SJSA1 (cell line): ENCODE results near the gene TTC28. TPM values are rescaled to one million over a fixed set of nuclear protein-coding genes. Genes with fewer than 3 reads are reported as not detected.

Experiments
- DNase-seq, 2 experiments: peaks; one replicate each; pipeline ENCODE4 v3.0.0-alpha.2; 2015 to 2020; ENCODE audit warnings: low spot score in 2 of 2, low read depth in 1 of 2
- H3K27ac ChIP-seq: fragments of 250-450 bp; sonication (Bioruptor Pico); 2 replicates; pipeline ENCODE4 v1.5.1; 2020; ENCODE audit warnings: mild to moderate bottlenecking, moderate library complexity
- H3K27me3 ChIP-seq: fragments of 250-450 bp; sonication (Bioruptor Pico); replicated peaks from 2 replicates; pipeline ENCODE4 v1.5.1; 2020; ENCODE audit warnings: mild to moderate bottlenecking, moderate library complexity
- H3K36me3 ChIP-seq: fragments of 250-450 bp; sonication (Bioruptor Pico); 2 replicates; pipeline ENCODE4 v1.5.1; 2020; ENCODE audit warnings: mild to moderate bottlenecking
- H3K4me1 ChIP-seq: fragments of 250-450 bp; sonication (Bioruptor Pico); replicated peaks from 2 replicates; pipeline ENCODE4 v1.6.1; 2021; ENCODE audit warnings: mild to moderate bottlenecking
- H3K4me3 ChIP-seq: fragments of 250-450 bp; sonication (Bioruptor Pico); 2 replicates; pipeline ENCODE4 v1.5.1; 2020; ENCODE audit warnings: mild to moderate bottlenecking
- H3K9me3 ChIP-seq: fragments of 250-450 bp; sonication (Bioruptor Pico); replicated peaks from 2 replicates; pipeline ENCODE4 v1.5.1; 2020; ENCODE audit warnings: mild to moderate bottlenecking
- total RNA-seq: library from RNA; depleted of rRNA; stranded (reverse); fragments of >200 nt; shearing (Covaris generic); gene quantifications from 2 replicates; pipeline ENCODE4 v1.2.3, GENCODE V29; 2014

TTC28 gene
- total RNA-seq, 1 experiment from 2014 or later, result 9.7 TPM

DNA sequence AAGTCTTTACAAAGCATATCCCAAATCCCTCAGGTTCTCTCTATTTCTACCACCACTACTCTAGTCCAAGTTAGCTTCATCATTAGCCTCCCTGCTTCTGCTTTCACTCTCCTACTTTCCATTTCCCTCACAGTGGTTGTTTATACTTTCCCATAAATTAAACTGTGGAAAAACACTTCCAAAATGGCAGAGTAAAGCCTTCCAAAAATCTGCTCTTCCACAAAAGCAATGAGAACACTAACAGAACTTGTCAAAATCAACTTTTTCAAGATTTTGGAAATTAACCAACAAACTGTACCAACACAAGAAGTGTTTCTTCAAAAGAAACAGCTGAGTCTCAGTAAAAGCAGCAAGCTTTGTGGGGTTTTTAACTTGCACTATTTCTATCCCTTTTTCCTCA lies 71.8 kb downstream of the TTC28 start:
- Histone ChIP-seq H3K27me3 (no peaks in the 10 kb centered on the region), H3K9me3 (no peaks in the 10 kb centered on the region), H3K4me1 (peaks cover 14% of the 10 kb centered on the region), H3K27ac (no peak overlapping the region), H3K4me3 (no peak overlapping the region), H3K36me3 (no peaks in the 10 kb centered on the region)
- no peak for DNase-seq

DNA sequence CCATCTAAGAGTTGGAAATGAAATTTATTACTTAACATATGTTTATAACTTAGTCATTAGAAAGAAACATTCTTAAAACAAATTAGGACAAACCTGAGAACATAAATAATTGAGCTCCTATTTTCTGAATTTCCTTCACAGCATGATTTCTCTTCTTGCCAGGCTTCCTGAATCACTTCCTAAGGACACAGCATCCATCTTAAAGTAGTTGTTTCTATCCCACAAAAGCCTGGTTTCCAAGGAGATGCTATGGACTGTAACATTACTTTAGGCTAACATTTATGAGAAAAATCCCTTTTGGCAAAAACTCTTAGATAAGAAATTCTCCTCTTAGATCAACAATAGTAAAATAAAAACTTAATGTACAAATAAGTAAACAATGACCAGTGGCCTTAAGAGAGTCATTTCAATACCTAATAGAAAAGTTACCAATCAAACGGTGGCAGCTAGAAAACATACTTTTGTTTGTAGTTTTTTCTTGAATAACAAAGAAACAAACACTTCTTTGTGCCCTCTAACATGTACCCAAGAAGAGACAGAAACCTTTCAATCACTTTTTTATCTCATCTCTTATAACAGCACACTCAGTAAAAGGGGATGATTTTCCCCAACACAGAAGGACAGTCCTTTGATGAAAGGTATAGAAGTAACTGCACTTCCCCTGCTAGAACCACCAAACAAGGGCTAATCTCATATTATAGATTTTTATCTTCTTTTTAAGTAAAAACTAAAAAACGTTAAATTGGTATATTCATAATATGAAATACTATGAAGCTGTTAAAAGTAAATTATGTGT lies 74.5 kb downstream of the TTC28 start:
- Histone ChIP-seq H3K27ac (no peak overlapping the region), H3K9me3 (no peaks in the 10 kb centered on the region), H3K36me3 (no peaks in the 10 kb centered on the region), H3K27me3 (no peaks in the 10 kb centered on the region), H3K4me3 (no peak overlapping the region), H3K4me1 (peaks cover 11% of the 10 kb centered on the region)
- DNase-seq, result no peak

DNA sequence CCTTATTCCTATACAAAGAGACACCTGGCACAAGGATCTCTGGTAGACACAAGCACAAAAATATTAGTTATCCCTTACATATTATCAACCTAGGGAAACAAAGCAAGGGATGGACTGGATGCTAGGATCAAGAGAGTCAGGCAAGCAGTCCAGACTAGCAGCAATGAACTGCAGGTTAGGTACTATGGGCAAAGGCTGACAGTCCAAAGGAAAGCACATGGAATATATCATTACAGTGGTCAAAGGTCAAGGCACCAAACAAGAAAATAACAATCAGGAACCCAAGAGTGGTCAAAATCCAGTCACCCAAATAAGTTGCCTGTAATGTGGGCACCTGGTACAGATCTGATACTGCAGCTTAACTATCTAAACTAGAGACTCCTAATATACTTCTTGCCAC lies 77.7 kb downstream of the TTC28 start:
- no peaks in the 10 kb centered on the region for H3K36me3 ChIP-seq
- H3K27me3 ChIP-seq, result no peaks in the 10 kb centered on the region
- H3K9me3 ChIP-seq, result no peaks in the 10 kb centered on the region
- H3K4me1 ChIP-seq, result no peaks in the 10 kb centered on the region
- no peak overlapping the region for H3K4me3 ChIP-seq
- H3K27ac ChIP-seq, result no peak overlapping the region
- DNase-seq, result no peak

DNA sequence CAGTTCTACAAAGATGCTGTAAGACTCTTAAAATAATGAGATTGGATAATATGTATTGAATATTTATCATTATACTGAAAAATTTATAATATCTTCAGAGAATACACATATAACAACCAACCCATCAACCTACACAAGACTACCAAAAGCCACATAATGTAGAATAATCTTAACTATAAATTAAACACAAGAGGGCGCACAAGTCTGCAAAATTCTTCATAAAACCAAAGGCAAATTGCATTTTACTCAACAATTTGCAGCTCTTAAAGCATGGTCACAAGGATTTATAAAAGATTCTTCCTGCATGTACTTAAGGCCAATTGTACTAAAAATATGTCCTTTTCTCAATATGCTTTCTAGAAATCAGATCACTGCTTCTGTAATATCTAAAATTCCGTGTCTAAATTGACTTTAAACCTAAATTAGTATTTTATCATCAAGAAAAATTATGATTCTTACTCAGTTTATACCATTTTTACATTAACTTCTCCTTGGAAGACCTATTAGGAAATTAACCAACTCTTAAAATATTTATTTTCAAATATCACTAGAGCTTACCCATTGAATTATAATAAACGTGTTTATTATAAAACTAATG lies 79.0 kb downstream of the TTC28 start:
- no peaks in the 10 kb centered on the region for H3K4me1 ChIP-seq
- no peaks in the 10 kb centered on the region for H3K27me3 ChIP-seq
- no peak overlapping the region for H3K27ac ChIP-seq
- H3K4me3 ChIP-seq, result no peak overlapping the region
- DNase-seq, result peak in 1 of 2 experiments; percentile 37
- no peaks in the 10 kb centered on the region for H3K9me3 ChIP-seq
- no peaks in the 10 kb centered on the region for H3K36me3 ChIP-seq

DNA sequence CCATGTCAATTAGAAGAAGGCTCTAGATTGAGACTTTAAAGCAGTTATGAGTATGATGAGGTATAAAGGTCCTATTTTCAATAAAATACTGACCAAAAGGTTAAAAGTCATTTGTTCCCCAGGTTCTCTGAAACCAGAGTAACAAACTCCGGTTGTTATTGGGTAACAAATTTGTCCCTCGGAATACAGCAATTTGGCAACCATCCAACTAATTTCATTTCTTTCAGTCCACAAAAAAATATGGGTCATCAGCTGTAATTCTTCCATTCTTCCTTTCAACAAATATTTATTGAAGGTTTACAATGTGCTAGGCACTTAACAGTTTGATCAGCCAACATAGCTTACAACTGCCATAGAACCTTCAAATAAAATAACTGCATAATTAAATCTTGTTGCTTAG lies 79.9 kb downstream of the TTC28 start:
- H3K9me3 ChIP-seq, result no peaks in the 10 kb centered on the region
- no peaks in the 10 kb centered on the region for H3K4me1 ChIP-seq
- no peak for DNase-seq
- H3K27ac ChIP-seq, result no peak overlapping the region
- no peak overlapping the region for H3K4me3 ChIP-seq
- no peaks in the 10 kb centered on the region for H3K36me3 ChIP-seq
- H3K27me3 ChIP-seq, result no peaks in the 10 kb centered on the region

DNA sequence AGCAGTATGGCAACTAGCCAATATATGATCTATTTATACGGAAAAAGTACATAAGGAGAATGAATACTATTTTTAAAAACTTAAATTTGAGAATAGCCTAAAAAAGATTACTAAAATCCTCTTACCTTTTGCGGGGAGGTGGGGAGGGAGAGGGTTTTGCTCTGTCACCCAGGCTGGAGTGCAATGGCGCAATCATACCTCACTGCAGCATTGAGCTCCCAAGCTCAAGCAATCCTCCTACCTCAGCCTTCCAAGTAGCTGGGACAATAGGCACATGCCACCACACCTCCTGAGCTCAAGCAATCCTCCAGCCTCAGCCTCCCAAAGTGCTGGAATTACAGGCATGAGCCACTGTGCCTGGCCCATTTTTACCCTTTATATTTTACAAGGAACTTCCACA lies 82.0 kb downstream of the TTC28 start:
- Histone ChIP-seq H3K27me3 (no peaks in the 10 kb centered on the region), H3K4me3 (no peak overlapping the region), H3K9me3 (no peaks in the 10 kb centered on the region), H3K36me3 (no peaks in the 10 kb centered on the region), H3K4me1 (no peaks in the 10 kb centered on the region), H3K27ac (no peak overlapping the region)
- no peak for DNase-seq

DNA sequence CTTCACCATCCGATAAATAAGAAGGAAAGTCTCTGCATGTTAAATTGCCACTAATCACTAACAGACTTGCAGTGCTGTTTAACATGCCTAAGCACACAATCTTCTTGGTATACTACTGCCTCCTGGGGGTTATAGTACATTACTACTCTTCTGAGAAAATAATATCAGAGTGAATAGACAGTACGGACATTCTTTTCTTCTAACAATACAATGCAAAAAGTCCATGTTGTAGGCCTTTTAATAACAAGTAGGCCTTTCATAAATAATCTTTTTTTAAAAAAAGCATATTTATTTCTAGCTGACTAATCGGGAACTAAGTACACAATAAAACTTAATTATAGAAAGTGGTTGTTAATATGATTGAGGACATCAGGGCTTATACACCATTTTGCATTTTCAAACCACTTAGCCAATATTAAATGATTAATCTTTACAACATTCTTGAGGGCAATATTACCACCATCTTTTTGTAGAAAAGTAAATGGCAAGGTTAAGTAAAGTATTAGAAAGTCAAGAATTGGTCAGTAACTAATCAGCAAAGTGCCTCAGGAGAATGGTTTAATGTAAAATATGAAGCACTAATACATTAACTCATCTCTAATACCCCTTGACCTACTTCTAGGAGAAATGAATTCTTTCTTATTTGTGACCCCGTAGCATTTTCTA lies 84.7 kb downstream of the TTC28 start:
- H3K9me3 ChIP-seq, result no peaks in the 10 kb centered on the region
- H3K27ac ChIP-seq, result no peak overlapping the region
- H3K4me3 ChIP-seq, result no peak overlapping the region
- H3K36me3 ChIP-seq, result no peaks in the 10 kb centered on the region
- no peaks in the 10 kb centered on the region for H3K4me1 ChIP-seq
- H3K27me3 ChIP-seq, result no peaks in the 10 kb centered on the region
- DNase-seq, result peak in 1 of 2 experiments; percentile 45

DNA sequence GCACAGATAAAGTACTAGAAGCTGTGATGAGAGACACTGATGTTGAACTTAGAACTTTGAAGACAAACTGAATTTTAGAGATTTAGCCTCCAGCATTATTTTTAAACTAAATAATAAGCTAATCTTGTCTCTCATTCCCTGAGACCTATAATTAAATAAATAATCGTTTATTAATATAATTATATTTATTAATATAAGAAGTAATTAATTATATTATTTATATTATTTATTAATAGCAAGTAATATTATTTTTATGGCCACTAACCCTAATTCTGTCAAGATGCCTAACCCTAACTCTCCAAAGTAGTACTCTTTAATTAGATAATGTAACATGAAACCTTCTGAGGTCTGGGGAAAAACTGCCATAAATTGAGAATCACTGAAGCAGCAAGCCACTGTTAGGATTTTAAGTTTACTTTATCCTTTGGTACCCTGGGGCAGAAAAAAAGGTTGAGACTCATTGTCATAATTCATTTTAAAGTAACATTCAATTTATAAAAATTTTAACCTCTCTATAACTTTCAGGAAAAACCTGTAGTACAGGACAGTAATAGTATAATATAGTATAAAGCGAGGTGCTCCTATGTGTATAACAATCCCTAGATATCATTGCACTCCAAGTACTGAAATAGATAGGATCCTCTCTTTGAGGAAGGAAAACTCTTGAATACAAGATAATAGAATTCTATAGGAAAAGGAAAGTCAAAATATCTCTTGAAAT lies 85.4 kb downstream of the TTC28 start:
- Histone ChIP-seq H3K36me3 (no peaks in the 10 kb centered on the region), H3K4me3 (no peak overlapping the region), H3K27me3 (no peaks in the 10 kb centered on the region), H3K4me1 (no peaks in the 10 kb centered on the region), H3K9me3 (no peaks in the 10 kb centered on the region), H3K27ac (no peak overlapping the region)
- no peak for DNase-seq

DNA sequence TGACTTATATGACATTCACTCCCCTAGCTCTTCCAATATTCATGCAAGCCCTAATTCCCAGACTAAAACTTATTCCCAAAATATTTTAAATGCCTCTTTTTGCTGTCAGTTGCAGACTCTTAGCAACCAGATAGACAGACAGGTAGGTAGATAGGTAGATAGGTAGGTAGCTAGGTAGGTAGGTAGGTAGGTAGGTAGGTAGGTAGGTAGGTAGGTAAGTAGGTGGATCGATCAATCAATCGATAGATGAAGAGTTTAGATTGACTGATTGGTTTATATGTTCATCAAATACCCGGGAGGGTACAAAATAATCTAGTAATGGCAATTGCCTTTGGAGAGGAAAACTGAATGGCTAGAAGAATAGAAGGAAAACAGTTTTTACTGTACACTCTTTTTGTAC lies 86.3 kb downstream of the TTC28 start:
- H3K27me3 ChIP-seq, result no peaks in the 10 kb centered on the region
- no peaks in the 10 kb centered on the region for H3K9me3 ChIP-seq
- H3K4me3 ChIP-seq, result no peak overlapping the region
- no peak overlapping the region for H3K27ac ChIP-seq
- H3K36me3 ChIP-seq, result no peaks in the 10 kb centered on the region
- no peaks in the 10 kb centered on the region for H3K4me1 ChIP-seq
- no peak for DNase-seq

DNA sequence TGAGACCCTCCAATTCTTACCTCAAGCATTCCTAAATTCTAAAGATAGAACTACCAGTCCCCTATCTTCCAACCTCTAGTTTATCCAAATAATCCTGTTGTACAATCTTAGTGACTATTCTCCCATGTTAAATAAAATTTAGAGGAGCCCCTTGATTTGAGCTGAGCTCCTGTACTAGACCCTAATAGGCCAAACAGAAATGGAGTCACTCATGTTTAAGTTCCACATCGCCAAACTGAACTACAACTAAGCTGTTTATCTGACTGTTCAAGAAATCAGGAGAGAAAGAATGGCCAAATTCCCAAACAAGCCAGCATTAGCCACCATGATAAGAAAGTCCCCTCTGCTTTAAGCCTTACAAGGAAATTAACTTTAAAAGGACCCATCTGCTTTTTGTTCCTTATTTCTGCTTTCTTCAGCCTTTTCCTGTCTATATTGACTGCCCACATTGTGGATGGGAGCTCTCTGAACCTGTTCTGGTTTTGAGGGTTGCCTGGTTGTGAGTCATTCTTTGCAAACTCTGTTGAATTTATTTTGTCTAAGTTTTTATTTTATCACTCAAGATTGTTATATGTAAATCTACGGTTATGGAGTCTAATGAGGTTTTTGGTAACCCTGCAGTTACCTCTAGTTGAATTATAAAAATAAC lies 90.4 kb downstream of the TTC28 start:
- no peaks in the 10 kb centered on the region for H3K4me1 ChIP-seq
- H3K36me3 ChIP-seq, result no peaks in the 10 kb centered on the region
- no peak overlapping the region for H3K27ac ChIP-seq
- no peaks in the 10 kb centered on the region for H3K9me3 ChIP-seq
- H3K4me3 ChIP-seq, result no peak overlapping the region
- no peaks in the 10 kb centered on the region for H3K27me3 ChIP-seq
- no peak for DNase-seq

DNA sequence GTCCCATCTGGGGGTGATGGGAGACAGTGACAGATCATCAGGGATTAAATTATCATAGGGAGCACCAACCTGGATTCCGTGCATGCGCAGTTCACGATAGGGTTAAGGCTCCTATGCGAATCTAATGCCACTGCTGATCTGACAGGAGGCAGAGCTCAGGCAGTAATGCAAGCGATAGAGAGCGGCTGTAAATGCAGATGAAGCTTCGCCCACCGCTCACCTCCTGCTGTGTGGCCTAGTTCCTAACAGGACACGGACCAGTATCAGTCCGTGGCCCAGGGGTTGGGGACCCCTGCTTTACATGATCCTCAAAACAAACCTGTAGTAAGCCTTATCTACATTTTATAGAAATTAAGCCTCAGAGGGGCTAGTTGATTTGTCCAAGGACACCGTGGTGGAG lies 94.3 kb downstream of the TTC28 start:
- H3K9me3 ChIP-seq, result no peaks in the 10 kb centered on the region
- no peaks in the 10 kb centered on the region for H3K27me3 ChIP-seq
- DNase-seq, result no peak
- H3K4me1 ChIP-seq, result peaks cover 5% of the 10 kb centered on the region
- H3K36me3 ChIP-seq, result no peaks in the 10 kb centered on the region
- H3K27ac ChIP-seq, result no peak overlapping the region
- H3K4me3 ChIP-seq, result no peak overlapping the region

DNA sequence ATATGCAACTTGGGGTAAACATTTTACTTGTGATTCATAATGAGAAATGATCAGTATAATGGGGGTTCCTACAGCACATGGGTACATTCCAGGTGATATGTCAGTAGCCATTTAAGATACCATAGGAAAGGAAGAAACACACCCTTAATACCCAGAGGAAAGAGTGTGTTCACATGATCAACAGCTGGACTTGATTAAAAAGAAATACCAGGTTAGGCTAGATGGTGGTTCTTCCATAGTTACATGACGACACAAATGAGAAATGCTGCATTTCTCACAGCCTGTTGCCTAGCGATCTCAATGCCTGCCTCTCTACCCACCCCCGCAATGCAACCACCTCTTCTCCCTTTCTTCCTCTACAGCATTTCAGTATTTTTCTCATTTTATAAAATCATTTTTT lies 96.8 kb downstream of the TTC28 start:
- H3K4me1 ChIP-seq, result peaks cover 5% of the 10 kb centered on the region
- no peak overlapping the region for H3K4me3 ChIP-seq
- H3K36me3 ChIP-seq, result no peaks in the 10 kb centered on the region
- H3K27ac ChIP-seq, result no peak overlapping the region
- no peaks in the 10 kb centered on the region for H3K9me3 ChIP-seq
- peak in 1 of 2 experiments; percentile 19 for DNase-seq
- H3K27me3 ChIP-seq, result no peaks in the 10 kb centered on the region

DNA sequence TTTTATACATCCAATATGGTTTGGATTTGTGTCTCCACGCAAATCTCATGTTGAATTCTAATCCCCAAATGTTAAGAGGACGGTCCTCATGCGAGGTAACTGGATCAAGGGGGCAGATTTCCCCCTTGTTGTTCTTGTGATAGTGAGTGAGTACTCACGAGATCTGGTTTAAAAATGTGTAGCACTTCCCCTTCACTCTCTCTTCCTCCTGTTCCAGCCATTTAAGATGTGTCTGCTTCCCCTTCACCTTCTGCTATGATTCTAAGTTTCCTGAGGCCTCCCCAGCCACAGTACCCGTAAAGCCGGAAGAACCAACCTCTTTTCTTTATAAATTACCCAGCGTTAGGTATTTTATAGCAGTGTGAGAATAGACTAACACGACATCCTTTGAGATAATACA lies 98.6 kb downstream of the TTC28 start:
- no peaks in the 10 kb centered on the region for H3K27me3 ChIP-seq
- no peaks in the 10 kb centered on the region for H3K9me3 ChIP-seq
- DNase-seq, result no peak
- H3K36me3 ChIP-seq, result no peaks in the 10 kb centered on the region
- H3K4me1 ChIP-seq, result peaks cover 5% of the 10 kb centered on the region
- H3K27ac ChIP-seq, result no peak overlapping the region
- H3K4me3 ChIP-seq, result no peak overlapping the region
